ENCODE results near the gene SSNA1. TPM values are rescaled to one million over a fixed set of nuclear protein-coding genes. Genes with fewer than 3 reads are reported as not detected.

The SSNA1 gene
- total RNA-seq, 5 donors from 2014 or later (not counting 1 experiment from before 2014, with no cell fraction given), result 37.0 to 71.6 (median 64.0) TPM

GRCh38 chr9:137198902-137199283 is 10.4 kb downstream of the SSNA1 start:
- Histone ChIP-seq H3K9me3 (no peaks in the 10 kb centered on the region), H3K36me3 (ENCODE audit: control insufficient read depth in 2 of 2, extremely low read depth in 1 of 2, insufficient read depth in 1 of 2, low read length in 1 of 2) (peaks cover 0 to 2% of the 10 kb centered on the region in 2 donors), H3K27me3 (replicated peaks in 1 of 2; ENCODE audit: control insufficient read depth in 2 of 2, extremely low read depth in 1 of 2, insufficient read depth in 2 of 2, low read length in 1 of 2) (peaks cover 0 to 11% of the 10 kb centered on the region in 2 experiments), H3K4me1 (ENCODE audit: control insufficient read depth in 1 of 2, extremely low read depth in 1 of 2, insufficient read depth in 2 of 2, low read length in 2 of 2) (peaks cover 5 to 35% of the 10 kb centered on the region in 2 experiments), H3K27ac (ENCODE audit: low read length) (no peak overlapping the region), H3K4me3 (ENCODE audit: control insufficient read depth in 1 of 2, extremely low read depth in 1 of 2, low read length in 1 of 2) (peak overlapping the region in 1 of 2 donors; percentile 11)
- Mint-ChIP-seq H3K9me3 (no peaks in the 10 kb centered on the region), H3K27ac (no peak overlapping the region), H3K27me3 (no peaks in the 10 kb centered on the region), H3K4me1 (peaks cover 8 to 33% (median 20%) of the 10 kb centered on the region in 3 donors), H3K36me3 (no peaks in the 10 kb centered on the region), H3K4me3 (peak overlapping the region in 2 of 3 donors; percentile 45 to 78)
- POLR2A ChIA-PET, result no interaction called here
- CTCF ChIA-PET, result no interaction called here
- DNase-seq (no peak), ATAC-seq (replicated peaks in 1 of 4) (no peak)
- WGBS (ENCODE audit: insufficient coverage), result 93% methylated on average over 6 of the region's 11 CpGs

- no peak overlapping the region for H3K4me3 ChIP-seq (ENCODE audit: control insufficient read depth in 1 of 2, extremely low read depth in 1 of 2, low read length in 1 of 2)
- 47% methylated on average over 42 of the region's 51 CpGs for WGBS (ENCODE audit: insufficient coverage)
Observed at GRCh38 chr9:137199411-137200121, 11.1 kb downstream of the SSNA1 start.

GRCh38 chr9:137200311-137201204 is 12.1 kb downstream of the SSNA1 start, which contains the start of gene TPRN:
TPRN (minus strand) TSS chr9:137200741; CDS start chr9:137200711, 30 bp downstream.
- H3K4me3 Mint-ChIP-seq, result peak within 1 kb of the TSS; percentile 81 to 89 (median 81)
- DNase-seq (peak; percentile 93 to 99 (median 98)), ATAC-seq (replicated peaks in 1 of 4) (peak; percentile 92 to 96 (median 96))
- Histone ChIP-seq H3K36me3 (ENCODE audit: control insufficient read depth in 2 of 2, extremely low read depth in 1 of 2, insufficient read depth in 1 of 2, low read length in 1 of 2) (peaks cover 0 to 2% of the 10 kb centered on the region in 2 donors), H3K4me1 (ENCODE audit: control insufficient read depth in 1 of 2, extremely low read depth in 1 of 2, insufficient read depth in 2 of 2, low read length in 2 of 2) (peaks cover 14 to 48% of the 10 kb centered on the region in 2 experiments), H3K4me3 (ENCODE audit: control insufficient read depth in 1 of 2, extremely low read depth in 1 of 2, low read length in 1 of 2) (peak within 1 kb of the TSS; percentile 75 to 83), H3K9me3 (no peaks in the 10 kb centered on the region), H3K27ac (ENCODE audit: low read length) (peak within 1 kb of the TSS; percentile 84), H3K27me3 (replicated peaks in 1 of 2; ENCODE audit: control insufficient read depth in 2 of 2, extremely low read depth in 1 of 2, insufficient read depth in 2 of 2, low read length in 1 of 2) (peaks cover 0 to 11% of the 10 kb centered on the region in 2 experiments)
- H3K27ac Mint-ChIP-seq, result peak within 1 kb of the TSS; percentile 78 to 79
- H3K4me1 Mint-ChIP-seq, result peaks cover 19 to 46% (median 31%) of the 10 kb centered on the region in 3 donors
- POLR2A ChIA-PET, result interaction anchor here (0.5 to 1.6 kb wide), 6 partner anchors 11 to 114 kb away, joined by 3 to 7 read pairs (median 4); partner anchors contain the start of genes MAN1B1 (in 1 of the 2) and TUBB4B (in 1 of the 2)
- no peaks in the 10 kb centered on the region for H3K9me3 Mint-ChIP-seq
- H3K27me3 Mint-ChIP-seq, result no peaks in the 10 kb centered on the region
- no peaks in the 10 kb centered on the region for H3K36me3 Mint-ChIP-seq
- CTCF ChIA-PET, result interaction anchor here in 1 of 2 donors (0.5 to 0.9 kb wide), 3 partner anchors 12 to 222 kb away, joined by 3 to 4 read pairs (median 4); partner anchors contain the start of genes ANAPC2, EXD3, NOXA1 and SSNA1
- under 1% methylated on average over 118 of the region's 118 CpGs for WGBS (ENCODE audit: insufficient coverage)

More at GRCh38 chr9:137199411-137200121, 11.1 kb downstream of the SSNA1 start:
- Mint-ChIP-seq H3K27me3 (no peaks in the 10 kb centered on the region), H3K4me1 (peaks cover 15 to 40% (median 27%) of the 10 kb centered on the region in 3 donors), H3K4me3 (peak overlapping the region; percentile 74 to 81 (median 78)), H3K27ac (no peak overlapping the region), H3K9me3 (no peaks in the 10 kb centered on the region), H3K36me3 (no peaks in the 10 kb centered on the region)
- Histone ChIP-seq H3K27ac (ENCODE audit: low read length) (no peak overlapping the region), H3K9me3 (no peaks in the 10 kb centered on the region), H3K36me3 (ENCODE audit: control insufficient read depth in 2 of 2, extremely low read depth in 1 of 2, insufficient read depth in 1 of 2, low read length in 1 of 2) (peaks cover 0 to 2% of the 10 kb centered on the region in 2 donors), H3K27me3 (replicated peaks in 1 of 2; ENCODE audit: control insufficient read depth in 2 of 2, extremely low read depth in 1 of 2, insufficient read depth in 2 of 2, low read length in 1 of 2) (peaks cover 0 to 11% of the 10 kb centered on the region in 2 experiments), H3K4me1 (ENCODE audit: control insufficient read depth in 1 of 2, extremely low read depth in 1 of 2, insufficient read depth in 2 of 2, low read length in 2 of 2) (peaks cover 12 to 42% of the 10 kb centered on the region in 2 experiments)
- POLR2A ChIA-PET, result no interaction called here
- CTCF ChIA-PET, result no interaction called here
- DNase-seq (no peak), ATAC-seq (replicated peaks in 1 of 4) (no peak)

- WGBS (ENCODE audit: insufficient coverage), result 31% methylated on average over 22 of the region's 23 CpGs
- ATAC-seq (replicated peaks in 1 of 4) (no peak), DNase-seq (no peak)
- Histone ChIP-seq H3K4me1 (ENCODE audit: control insufficient read depth in 1 of 2, extremely low read depth in 1 of 2, insufficient read depth in 2 of 2, low read length in 2 of 2) (peaks cover 18 to 55% of the 10 kb centered on the region in 2 experiments), H3K27ac (ENCODE audit: low read length) (peak overlapping the region; percentile 84), H3K36me3 (ENCODE audit: control insufficient read depth in 2 of 2, extremely low read depth in 1 of 2, insufficient read depth in 1 of 2, low read length in 1 of 2) (peaks cover 0 to 2% of the 10 kb centered on the region in 2 donors), H3K27me3 (replicated peaks in 1 of 2; ENCODE audit: control insufficient read depth in 2 of 2, extremely low read depth in 1 of 2, insufficient read depth in 2 of 2, low read length in 1 of 2) (peaks cover 0 to 11% of the 10 kb centered on the region in 2 experiments), H3K4me3 (ENCODE audit: control insufficient read depth in 1 of 2, extremely low read depth in 1 of 2, low read length in 1 of 2) (peak overlapping the region; percentile 75 to 83), H3K9me3 (no peaks in the 10 kb centered on the region)
- peak overlapping the region; percentile 78 to 79 for H3K27ac Mint-ChIP-seq
- peak overlapping the region; percentile 78 to 89 (median 81) for H3K4me3 Mint-ChIP-seq
- H3K27me3 Mint-ChIP-seq, result no peaks in the 10 kb centered on the region
- ChIA-PET POLR2A (interaction anchor here (0.6 to 1.6 kb wide), 5 partner anchors 11 to 115 kb away, joined by 3 to 7 read pairs (median 4); partner anchors contain the start of genes MAN1B1 (in 1 of the 2) and TUBB4B (in 1 of the 2)), CTCF (interaction anchor here in 1 of 2 donors (0.6 to 0.9 kb wide), 2 partner anchors 13 to 68 kb away, joined by 3 to 4 read pairs; partner anchors contain the start of genes ANAPC2 and SSNA1)
- no peaks in the 10 kb centered on the region for H3K36me3 Mint-ChIP-seq
- peaks cover 25 to 53% (median 35%) of the 10 kb centered on the region in 3 donors for H3K4me1 Mint-ChIP-seq
- H3K9me3 Mint-ChIP-seq, result no peaks in the 10 kb centered on the region
Observed at GRCh38 chr9:137201205-137201868, 12.9 kb downstream of the SSNA1 start.

GRCh38 chr9:137202966-137203365 is 14.5 kb downstream of the SSNA1 start:
- Histone ChIP-seq H3K27me3 (replicated peaks in 1 of 2; ENCODE audit: control insufficient read depth in 2 of 2, extremely low read depth in 1 of 2, insufficient read depth in 2 of 2, low read length in 1 of 2) (peaks cover 0 to 11% of the 10 kb centered on the region in 2 experiments), H3K4me1 (ENCODE audit: control insufficient read depth in 1 of 2, extremely low read depth in 1 of 2, insufficient read depth in 2 of 2, low read length in 2 of 2) (peaks cover 22 to 66% of the 10 kb centered on the region in 2 experiments), H3K36me3 (ENCODE audit: control insufficient read depth in 2 of 2, extremely low read depth in 1 of 2, insufficient read depth in 1 of 2, low read length in 1 of 2) (peaks cover 0 to 2% of the 10 kb centered on the region in 2 donors), H3K27ac (ENCODE audit: low read length) (no peak overlapping the region), H3K4me3 (ENCODE audit: control insufficient read depth in 1 of 2, extremely low read depth in 1 of 2, low read length in 1 of 2) (no peak overlapping the region), H3K9me3 (no peaks in the 10 kb centered on the region)
- peaks cover 39 to 66% (median 48%) of the 10 kb centered on the region in 3 donors for H3K4me1 Mint-ChIP-seq
- peaks cover 6% of the 10 kb centered on the region for H3K36me3 Mint-ChIP-seq
- no peaks in the 10 kb centered on the region for H3K9me3 Mint-ChIP-seq
- no peak overlapping the region for H3K27ac Mint-ChIP-seq
- ATAC-seq (replicated peaks in 1 of 4) (no peak), DNase-seq (no peak)
- WGBS (ENCODE audit: insufficient coverage), result 97% methylated on average over 4 of the region's 8 CpGs
- ChIA-PET CTCF (interaction anchor here in 1 of 2 donors (0.7 kb wide), 1 partner anchor 14 kb away, joined by 5 read pairs; no protein-coding TSS in a partner anchor), POLR2A (interaction anchor here in 1 of 2 donors (0.7 kb wide), 1 partner anchor 51 kb away, joined by 4 read pairs; no protein-coding TSS in a partner anchor)
- H3K4me3 Mint-ChIP-seq, result no peak overlapping the region
- no peaks in the 10 kb centered on the region for H3K27me3 Mint-ChIP-seq
